Activated CD8-positive, alpha-beta memory T cell treated with anti-CD3 and anti-CD28 coated beads, Interleukin-2, amount 50 U/mL, for 1 hour (primary cell): ENCODE results near the gene ANKS3.

Experiments
- DNase-seq: peaks from one replicate; pipeline ENCODE4 v3.0.0-alpha.2; 2020; ENCODE audit errors: extremely low read depth

Gene ANKS3

DNA sequence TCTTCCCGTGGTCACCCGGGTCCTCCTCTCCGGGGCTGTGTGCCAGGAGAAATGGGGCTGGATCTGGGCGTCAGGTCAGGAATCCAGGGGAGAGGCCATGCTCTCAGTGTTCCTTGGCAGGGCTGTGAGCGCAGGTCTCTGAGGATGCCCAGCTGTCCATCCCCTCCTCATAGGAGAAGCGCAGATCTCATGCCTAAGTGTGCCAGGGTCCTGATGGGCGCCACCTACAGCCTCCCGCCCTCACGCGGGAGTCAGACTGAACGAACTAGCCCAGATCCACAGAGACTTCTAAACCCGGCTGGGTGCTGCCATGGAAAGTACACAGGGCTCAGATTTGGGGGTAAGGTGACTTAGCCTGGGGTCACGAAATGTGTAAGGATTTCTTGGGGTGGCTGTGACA is 85.2 kb downstream of the ANKS3 start:
- DNase-seq: no peak

DNA sequence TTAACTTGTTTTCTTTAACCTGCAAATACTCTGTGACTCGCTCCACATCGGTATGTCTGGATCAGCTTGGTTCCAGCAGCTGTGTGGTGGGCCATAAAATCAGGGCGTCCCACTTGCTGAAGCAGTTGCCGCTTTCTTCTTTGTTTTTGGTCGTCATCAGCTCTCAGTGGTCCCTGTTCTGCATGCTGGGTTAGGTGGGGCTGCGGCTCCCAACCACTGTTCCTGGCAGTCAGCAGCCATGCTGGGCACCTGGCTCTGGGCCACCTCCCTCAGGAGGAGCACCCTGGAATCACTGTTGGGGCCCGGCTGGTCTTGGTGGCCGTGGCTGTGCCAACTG is 86.5 kb downstream of the ANKS3 start:
- DNase-seq: no peak

- no peak for DNase-seq
Observed at GRCh38 chr16:4646773-4647643, 87.1 kb downstream of the ANKS3 start.
